ENCODE measurements around the gene NDUFB2. TPM values are rescaled to one million over a fixed set of nuclear protein-coding genes. Genes with fewer than 3 reads are reported as not detected.

Gene NDUFB2
- 359 to 386 TPM (median 368 TPM) in 5 replicates for total RNA-seq (2022; extraction: Qiagen RNA extraction; ENCODE audit: low read depth)

GRCh38 chr7:140696680-140697446 lies at the start of gene NDUFB2:
NDUFB2 (plus strand) TSS chr7:140696708; CDS start chr7:140696745, 37 bp downstream.

GRCh38 chr7:140672382-140673062 lies 24.0 kb upstream of the NDUFB2 start, which contains the start of gene ADCK2:
ADCK2 (plus strand) TSS chr7:140672945; CDS start chr7:140673331, 386 bp downstream.

Other genes with a start within 250 kb of the NDUFB2 start
- 55.3 to 62.7 TPM (median 60.1 TPM) in 5 replicates for gene MKRN1, start 217.2 kb upstream of the NDUFB2 start, total RNA-seq (2022; extraction: Qiagen RNA extraction; ENCODE audit: low read depth)
- 0.24 to 0.42 TPM (median 0.35 TPM) in 5 replicates for gene DENND2A, start 55.9 kb upstream of the NDUFB2 start, total RNA-seq (2022; extraction: Qiagen RNA extraction; ENCODE audit: low read depth)
- 14.3 to 19.5 TPM (median 18.0 TPM) in 5 replicates for gene ADCK2, start 23.8 kb upstream of the NDUFB2 start, total RNA-seq (2022; extraction: Qiagen RNA extraction; ENCODE audit: low read depth)
- gene BRAF, start 228.2 kb downstream of the NDUFB2 start, total RNA-seq (2022; extraction: Qiagen RNA extraction; ENCODE audit: low read depth): 6.3 to 9.1 TPM (median 6.7 TPM) in 5 replicates

All from A549 treated with DMSO at 1 μM for 4 hours (cell line).